ENCODE data around the gene UBXN6.

Gene UBXN6

DNA sequence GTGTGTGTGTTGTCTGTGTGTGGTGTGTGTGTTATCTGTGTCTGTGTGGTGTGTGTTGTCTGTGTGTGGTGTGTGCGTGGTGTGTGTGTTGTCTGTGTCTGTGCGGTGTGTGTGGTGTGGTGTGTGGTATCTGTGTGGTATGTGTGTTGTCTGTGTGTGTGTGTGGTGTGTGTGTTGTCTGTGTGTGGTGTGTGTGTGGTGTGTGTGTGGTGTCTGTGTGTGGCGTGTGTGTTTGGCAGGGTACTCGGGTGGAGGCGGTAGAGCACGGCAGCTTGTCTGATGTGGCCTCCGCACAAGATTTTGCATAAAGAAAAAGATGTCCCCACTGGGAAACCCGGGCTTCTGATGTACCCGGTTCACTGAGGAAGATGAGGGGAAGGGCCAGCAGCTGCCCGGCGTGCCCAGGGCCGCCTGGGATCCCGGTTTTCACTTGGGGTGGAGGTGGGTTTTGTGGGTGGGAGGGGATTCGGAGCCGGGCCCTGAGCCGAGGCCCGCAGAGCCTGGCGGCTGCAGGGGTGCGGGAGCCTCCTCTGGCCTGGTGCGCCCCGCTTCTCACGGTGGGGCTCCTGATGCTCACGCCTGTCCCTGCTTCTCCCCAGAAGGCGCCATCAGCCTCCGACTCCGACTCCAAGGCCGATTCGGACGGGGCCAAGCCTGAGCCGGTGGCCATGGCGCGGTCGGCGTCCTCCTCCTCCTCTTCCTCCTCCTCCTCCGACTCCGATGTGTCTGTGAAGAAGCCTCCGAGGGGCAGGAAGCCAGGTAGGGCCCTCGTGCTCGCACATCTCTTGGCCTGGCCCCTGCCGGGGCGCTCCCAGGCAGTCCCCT, 35.7 kb upstream of the UBXN6 start:
- DNase-seq: no peak

DNA sequence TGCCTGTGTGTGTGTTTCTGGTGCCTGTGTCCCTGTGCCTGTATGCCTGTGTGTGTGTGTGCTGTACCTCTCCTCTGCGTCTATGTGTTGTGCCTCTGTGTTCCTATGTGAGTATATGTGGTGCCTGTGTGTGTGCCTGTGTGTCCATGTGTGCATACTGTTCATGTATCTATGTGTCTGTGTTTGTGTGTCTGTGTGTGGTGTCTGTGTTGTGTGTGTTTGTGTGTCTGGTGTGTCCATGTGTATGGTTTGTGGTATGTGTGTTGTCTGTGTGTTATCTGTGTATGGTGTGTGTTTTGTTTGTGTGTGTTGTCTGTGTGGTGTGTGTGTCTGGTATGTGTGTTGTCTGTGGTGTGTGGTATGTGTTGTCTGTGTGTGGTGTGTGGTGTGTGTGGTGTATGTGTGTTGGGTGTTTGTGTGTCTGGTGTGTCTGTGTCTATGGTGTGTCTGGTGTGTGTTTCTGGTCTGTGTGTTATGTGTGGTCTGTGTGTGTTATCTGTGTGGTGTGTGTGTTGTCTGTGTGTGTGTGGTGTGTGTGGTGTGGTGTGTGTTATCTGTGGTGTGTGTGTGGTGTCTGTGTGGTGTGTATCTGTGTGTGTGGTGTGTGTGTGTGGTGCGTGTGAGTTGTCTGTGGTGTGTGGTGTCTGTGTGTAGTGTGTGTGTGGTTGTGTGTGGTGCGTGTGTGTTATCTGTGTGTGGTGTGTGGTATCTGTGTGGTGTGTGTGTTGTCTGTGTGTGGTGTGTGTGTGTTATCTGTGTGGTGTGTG, 34.9 kb upstream of the UBXN6 start:
- no peak for DNase-seq

DNA sequence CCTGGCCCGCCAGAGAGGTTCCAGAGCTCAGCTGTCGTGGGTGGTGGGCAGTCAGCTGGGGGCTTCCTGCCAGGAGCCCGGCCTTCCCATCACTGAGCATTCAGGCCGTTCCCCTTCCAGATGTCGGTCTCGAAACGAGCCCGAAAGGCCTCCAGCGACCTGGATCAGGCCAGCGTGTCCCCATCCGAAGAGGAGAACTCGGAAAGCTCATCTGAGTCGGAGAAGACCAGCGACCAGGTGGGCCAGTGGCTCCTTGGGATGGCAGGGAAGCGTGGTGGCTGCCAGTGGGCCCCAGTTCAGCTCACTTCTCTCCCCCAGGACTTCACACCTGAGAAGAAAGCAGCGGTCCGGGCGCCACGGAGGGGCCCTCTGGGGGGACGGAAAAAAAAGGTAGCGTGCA, 33.9 kb upstream of the UBXN6 start:
- no peak for DNase-seq

DNA sequence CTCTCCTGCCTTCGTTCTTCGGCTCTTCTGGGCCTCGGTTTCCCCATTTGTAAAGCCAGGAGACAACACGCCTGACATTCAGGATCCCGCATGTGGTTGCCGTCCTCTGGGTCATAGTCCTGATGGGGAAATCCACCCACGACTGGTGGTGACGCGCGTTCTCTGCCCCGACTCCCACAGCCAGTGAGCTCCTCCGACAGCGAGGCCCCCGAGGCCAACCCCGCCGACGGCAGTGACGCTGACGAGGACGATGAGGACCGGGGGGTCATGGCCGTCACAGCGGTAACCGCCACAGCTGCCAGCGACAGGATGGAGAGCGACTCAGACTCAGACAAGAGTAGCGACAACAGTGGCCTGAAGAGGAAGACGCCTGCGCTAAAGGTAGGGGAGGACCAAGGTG, 30.9 kb upstream of the UBXN6 start:
- DNase-seq: no peak

DNA sequence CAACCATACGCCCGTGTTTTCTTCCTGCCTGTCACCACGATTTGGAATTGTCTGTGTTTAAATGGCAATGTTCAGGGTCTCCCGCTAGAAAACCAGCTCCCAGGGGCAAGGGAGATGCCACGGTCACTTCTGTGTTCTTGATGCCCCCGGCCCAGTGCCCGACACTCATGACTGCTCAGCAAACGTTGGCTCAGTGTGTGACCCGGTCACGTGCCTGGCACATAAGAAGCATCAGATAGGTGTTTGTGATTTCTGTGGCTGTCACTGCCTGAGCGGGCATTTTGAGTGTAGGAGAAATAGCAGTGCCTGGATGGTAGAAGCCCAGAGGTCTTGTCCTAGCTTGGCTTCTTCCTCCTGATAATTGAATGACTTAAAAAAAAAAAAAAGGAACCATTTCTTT, 30.0 kb upstream of the UBXN6 start:
- no peak for DNase-seq

DNA sequence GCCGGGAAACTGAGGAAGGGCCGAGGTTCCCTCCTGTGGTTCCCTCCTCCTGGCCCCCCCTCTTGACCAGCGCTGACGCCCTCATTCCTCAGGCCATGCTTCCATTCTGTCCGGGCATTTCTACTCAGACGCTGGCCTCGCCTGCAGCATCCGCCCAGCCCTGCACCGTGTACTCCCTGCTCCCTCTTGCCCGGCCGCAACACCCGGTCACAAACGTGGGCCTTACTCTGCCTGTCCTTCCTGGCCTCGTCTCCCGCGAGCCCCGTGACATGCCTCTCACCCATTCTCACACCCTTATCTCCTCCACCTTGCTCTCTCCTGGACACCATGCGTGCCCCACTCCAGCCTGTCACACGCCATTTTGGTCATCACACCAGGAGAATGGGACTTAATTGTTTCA, 25.8 kb upstream of the UBXN6 start:
- no peak for DNase-seq

DNA sequence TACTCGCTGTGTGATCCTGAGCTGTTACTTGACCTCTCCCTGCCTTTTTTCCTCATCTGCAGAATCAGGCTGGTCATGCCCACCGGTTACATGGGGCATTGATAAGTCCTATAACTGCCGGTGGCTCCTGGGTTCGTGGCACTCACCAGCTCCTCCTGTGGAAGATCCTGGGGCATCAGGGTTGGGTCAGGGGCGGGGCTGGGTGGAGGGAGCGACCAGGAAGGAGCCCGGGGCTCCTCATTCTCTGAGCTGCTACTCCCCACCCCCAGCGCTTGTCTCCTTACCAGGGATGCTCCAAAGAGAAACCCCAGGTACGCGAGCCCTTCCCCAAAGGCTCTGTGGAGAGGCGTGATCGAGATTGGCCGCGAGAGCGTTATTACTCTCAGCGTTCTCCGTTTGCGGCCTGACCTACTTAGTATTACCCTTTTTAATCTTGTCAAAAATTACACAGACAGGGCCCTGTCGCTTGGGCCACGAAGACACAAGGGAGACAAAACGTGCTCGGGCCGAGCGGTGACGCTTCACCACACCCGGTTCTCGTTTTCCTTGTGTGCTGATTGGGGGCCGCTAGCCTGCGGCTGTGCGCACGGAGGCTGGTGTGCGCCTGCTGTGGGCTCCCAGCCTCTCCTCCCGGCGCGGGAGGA, 25.2 kb upstream of the UBXN6 start:
- no peak for DNase-seq

DNA sequence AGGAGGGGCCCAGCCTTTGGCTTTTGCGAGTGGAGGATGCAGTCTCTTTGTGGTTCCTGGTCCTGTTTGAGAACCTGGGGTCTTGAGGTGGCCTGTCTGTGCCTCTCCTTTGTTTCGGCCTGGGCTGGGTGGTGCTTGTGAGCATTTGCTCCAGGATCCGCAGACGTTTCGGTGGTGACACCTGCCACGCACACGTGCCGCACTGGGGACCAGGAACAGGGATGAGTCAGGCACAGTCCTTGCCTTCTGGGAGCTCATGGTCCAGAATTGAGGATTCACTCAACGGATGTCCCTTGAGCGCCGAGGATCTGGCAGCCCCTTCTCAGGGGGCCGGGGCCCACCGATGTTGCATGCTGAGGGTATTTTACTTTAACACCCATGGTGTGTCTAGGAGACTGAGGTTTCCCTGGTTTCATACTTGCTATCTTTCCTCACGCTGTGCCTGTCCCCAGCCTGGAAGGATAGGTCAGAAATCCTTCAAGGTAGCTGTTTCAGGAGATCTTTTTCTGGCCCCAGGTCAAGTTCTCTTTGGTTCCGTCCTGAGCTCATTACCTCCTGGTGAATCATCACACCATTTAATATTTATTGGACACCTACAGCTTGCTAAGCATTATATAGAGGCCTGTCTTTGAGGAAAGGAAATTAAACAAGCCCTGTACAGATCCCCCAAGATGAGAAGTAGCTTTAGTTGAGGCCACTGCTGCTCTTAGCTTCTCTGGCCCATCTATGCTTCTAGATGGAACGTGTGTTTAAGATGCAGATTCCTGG, 19.6 kb upstream of the UBXN6 start:
- DNase-seq: no peak

DNA sequence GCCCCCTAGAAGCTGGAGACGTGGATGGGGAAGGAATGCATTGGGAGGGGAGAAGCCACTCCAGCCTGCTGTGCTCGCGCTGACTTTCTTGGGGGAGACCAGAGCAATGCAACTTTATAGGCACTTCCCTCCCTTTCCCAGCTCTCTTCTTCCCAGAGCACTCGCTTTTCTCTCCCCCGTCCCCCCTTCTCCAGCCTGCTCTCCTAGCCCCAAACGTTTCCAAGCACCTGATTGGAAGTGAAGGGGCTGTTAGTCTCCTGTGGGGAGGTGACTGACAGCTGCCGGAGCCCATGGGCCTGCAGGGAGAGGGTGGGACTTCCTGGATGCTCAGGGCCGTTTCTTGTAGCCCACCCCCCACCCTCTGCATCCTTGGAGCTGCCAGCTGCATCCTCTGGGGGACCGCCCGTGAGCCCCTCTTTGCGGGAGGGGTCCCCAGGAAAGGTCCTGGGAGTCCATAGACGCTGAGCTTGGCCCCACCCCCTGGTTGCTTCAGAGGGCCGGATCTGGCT, 17.0 kb upstream of the UBXN6 start:
- peak; percentile 78 for DNase-seq

DNA sequence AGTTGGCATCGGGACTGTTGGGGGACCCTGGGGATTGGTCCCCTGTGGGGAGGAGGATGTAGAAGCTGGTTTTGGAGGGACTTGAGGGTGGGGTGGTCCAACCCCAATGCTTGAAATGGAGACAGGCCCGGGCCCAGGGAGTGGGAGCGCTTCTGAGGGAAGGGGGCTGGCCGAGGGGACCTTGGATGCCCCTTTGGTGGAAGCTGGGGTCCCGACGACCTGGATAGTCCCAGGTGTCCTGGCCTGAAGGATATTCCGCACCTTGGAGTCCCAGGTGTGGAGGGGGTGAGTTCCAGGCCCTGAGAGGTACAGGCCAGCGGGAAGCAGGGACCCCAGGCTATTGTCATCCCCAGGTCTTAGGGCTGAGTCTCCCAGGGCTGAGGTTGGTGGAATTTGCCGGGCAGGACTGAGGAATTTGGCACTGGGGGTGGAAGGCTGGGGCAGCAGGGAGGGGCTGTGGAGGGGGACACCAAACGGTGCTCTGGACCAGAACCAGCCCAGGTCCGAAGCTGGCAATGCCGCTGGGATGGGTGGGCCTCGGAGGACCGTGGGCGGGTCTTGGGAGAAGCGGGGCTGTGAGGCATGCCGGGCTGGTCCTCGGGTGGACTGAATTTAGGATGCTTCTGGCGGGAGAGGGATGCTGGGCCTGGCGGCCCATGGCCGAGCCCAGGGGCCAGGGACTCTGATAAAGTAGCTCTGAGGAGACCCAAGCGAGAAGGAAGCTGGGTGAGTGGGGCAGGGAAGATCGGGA, 16.3 kb upstream of the UBXN6 start:
- no peak for DNase-seq

DNA sequence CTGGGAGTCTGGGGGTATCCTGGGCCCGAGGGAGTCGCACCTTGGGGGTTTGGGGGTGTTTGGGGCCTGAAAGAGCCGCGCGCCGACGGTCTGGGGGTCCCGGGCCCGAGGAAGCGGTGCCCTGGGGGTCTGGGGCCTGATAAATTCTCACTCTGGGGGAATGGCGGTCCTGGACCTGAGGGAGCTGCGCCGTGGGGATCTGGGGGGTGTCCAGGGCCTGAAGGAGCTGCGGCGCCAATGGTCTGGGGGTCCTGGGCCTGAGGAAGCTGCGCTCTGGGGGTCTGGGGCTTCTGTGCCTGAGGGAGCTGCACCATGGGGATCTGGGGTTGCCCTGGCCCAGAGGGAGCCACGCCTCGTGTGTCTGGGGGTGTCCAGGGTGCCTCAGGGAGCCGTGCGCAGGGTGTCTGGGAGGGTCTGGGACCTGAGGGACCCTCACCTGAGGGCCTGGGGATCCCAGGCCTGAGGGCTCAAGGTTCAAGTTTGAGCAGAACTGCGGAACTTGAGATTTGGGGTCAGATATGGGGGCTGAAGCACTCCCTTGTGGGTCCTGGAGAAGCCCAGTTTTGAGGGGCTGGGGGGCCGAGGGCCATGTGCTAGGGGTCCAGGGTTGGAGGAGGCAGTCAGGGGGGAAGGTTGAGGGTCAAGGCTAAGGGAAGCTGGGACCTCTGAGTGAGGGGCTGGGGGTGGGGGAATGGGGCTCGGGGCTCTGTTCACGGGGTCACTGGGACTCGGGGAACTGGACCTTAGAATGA, 15.6 kb upstream of the UBXN6 start:
- DNase-seq: no peak

DNA sequence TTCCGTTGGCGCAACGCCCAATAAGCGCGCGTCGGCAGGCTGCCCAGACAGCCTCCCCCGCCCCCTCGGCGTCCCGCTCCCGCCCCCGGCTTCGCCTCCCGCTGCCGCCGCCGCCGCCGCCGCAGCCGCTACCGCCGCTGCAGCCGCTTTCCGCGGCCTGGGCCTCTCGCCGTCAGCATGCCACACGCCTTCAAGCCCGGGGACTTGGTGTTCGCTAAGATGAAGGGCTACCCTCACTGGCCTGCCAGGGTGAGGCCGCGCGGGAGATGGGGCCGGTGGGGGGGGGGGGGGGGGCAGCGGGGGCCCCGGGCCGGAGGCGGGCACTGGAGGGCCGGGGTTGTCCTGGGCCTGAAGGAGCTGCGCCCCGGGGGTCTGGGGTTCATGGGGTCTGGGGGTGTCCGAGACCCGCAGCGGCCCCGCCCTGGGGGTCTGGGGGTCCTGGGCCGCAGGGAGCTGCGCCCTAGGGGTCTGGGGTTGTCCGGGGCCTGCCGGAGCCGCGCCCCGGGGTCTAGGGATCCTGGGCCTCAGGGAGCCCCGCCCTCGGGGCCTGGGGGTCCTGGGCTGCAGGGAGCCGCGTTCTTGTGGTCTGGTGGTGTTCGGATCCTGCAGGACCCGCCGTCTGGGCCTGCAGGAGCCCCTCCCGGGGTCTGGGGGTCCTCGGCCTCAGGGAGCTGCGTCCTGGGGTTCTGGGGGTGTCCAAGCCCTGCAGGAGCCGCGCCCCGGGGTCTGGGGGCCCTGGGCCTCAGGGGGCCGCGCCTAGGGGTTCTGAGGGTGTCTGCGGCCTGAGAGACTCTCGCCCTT, 14.8 kb upstream of the UBXN6 start, which contains the start of gene HDGFL2:
Gene HDGFL2 (plus strand): TSS at position 124 of the 801 bp plus-strand sequence. CDS start 54 bp downstream, at position 178.
- no peak for DNase-seq

DNA sequence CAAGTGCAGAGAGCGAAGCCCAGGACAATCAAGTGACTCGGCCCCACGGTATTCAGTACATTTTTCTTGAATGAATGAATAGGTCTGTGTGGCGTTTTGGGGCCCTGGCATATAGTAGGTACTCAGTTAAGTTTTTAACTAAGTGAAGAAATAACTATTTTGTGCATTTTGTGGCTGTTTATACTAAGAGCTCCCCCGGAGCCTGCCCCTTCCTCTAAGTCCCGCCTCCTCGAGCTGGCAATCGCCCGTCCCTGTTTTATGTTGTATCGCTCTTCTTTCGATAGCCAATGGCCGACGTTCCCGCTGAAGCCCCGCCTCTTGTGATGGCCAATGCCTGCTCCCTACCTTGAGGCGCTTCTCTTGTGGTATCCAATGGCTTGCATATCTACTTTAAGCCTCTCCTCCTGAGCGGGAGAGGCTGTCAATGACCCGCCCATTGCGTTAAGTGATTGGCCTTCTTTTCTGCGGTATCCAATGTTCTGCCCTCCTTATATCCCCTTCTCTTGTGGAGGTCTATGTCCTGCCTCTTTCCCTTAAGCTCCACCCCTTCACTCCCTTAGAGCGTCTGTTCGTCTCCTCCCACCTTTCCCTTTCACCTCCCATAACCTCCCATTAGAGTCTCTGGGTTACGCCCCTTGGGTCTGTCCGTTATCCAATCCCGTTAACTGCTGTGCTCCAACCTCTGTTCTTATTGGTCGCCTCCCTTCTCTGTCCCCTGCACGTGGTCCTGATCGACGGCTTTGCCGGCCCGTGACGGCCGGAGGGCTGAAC, 14.0 kb upstream of the UBXN6 start:
- peak; percentile 98 for DNase-seq

DNA sequence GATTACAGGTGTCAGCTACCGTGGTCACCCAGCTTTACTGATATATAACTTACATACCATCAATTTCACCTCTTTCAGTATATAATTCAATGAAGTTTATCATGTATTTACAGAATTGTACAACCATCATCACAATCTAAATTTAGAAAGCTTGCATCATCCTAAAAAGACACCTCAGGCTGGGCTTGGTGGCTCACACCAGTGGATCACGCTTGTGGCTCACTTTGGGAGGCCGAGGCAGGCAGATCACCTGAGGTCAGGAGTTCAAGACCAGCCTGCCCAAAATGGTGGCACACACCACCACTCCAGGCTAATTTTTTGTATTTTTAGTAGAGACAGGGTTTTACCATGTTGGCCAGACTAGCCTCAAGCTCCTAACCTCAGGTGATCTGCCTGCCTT, 10.2 kb upstream of the UBXN6 start:
- DNase-seq: no peak

DNA sequence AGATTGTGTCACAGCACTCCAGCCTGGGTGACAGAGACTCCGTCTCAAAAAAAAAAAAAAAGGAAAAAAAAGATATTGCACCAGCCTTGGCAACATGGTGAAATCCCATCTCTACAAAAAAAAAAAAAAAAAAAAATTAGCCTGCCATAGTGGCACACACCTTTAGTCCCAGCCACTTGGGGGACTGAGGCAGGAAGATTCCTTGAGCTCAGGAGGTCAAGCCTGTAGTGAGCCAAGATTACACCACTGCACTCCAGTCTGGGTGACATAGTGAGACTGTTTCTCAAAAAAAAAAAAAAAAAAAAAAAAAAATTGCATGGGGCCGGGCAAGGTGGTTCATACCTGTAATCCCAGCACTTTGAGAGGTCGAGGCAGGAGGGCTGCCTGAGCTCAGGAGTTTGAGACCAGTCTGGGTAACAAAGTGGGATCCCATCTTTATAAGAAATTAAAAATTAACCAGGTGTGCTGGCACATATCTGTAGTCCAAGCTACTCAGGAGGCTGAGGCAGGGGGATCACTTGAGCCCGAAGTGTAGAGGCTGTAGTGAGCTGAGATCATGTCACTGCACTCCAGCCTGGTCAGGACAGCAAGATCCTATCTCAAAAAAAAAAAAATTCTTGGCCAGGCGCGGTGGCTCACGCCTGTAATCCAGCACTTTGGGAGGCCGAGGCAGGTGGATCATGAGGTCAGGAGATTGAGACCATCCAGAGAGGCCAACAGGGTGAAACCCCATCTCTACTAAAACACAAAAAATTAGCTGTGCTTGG, 7.4 kb upstream of the UBXN6 start:
- DNase-seq: no peak

DNA sequence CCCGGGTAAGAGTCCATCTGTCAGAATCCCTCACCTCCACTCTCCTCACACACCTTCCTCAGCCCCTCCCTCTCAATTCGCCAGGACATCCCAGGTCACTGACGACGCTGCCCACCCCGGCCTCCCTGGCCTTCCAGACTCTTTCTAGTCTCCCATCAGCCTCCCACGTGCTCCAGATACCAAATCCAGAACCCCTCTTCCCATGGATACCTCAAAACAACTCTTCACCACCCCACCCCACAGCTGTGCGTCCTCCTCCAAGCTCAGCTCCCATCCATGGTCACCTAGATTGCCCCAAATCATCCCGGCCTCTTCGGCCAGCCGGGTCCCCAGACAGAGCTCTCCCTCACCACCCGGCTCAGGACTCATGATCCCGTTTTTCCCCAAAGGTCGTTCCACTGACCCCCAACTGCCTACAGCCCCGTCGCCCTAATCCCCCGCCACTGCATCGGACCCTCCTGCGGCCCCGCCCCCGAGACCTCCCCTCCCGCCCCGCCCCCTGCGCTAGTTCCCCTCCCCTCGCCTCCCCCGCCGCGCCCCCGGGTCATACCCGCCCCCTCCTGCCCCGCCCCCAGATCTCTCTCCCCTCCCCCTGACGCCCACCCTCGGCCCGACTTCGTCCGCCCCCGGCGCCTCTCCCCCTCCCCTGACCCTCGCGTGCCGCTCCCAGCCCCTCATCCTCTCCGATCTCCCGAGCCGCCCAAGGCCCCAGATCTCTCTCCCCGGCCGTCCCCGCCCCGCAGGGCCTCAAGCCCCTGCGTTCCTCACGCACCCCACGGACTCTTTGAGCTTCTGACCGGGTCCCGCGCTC, 546 bp downstream of the UBXN6 start:
- peak; percentile 76 for DNase-seq

DNA sequence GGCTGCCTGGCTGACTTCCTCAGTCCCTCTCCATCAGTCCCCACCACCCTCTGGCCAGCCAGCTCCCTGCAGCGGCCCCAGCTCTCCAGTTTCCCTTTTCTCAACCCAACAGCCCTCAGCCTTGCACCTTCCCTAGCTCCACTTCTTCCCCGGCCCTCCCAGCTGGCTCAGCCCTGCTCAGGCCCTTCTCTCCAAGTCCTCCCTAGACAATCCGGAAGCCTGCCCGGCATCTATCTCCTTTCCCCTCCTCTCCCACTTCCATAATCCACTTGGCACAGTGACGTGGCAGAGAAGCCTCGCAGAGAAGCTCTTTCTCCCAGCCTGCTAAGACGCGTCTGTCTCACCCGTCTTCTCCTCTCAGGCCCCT, 1.1 kb downstream of the UBXN6 start:
- DNase-seq: peak; percentile 74

Data from retina (tissue), 1 donor.